Measurements from ENCODE around the gene ICOS.

The ICOS gene

GRCh38 chr2:204005940-204006721, 69.6 kb downstream of the ICOS start:
- no peak for TF ChIP-seq ZFX (IDR thresholded peaks at IDR 0.05; ENCODE audit: borderline replicate concordance)
- TF ChIP-seq, protein P1, sequence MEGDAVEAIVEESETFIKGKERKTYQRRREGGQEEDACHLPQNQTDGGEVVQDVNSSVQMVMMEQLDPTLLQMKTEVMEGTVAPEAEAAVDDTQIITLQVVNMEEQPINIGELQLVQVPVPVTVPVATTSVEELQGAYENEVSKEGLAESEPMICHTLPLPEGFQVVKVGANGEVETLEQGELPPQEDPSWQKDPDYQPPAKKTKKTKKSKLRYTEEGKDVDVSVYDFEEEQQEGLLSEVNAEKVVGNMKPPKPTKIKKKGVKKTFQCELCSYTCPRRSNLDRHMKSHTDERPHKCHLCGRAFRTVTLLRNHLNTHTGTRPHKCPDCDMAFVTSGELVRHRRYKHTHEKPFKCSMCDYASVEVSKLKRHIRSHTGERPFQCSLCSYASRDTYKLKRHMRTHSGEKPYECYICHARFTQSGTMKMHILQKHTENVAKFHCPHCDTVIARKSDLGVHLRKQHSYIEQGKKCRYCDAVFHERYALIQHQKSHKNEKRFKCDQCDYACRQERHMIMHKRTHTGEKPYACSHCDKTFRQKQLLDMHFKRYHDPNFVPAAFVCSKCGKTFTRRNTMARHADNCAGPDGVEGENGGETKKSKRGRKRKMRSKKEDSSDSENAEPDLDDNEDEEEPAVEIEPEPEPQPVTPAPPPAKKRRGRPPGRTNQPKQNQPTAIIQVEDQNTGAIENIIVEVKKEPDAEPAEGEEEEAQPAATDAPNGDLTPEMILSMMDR (IDR thresholded peaks at IDR 0.05): no peak
- H3K27ac ChIP-seq: no peak overlapping the region

GRCh38 chr2:204008352-204008751, 71.8 kb downstream of the ICOS start:
- no peak overlapping the region for H3K27ac ChIP-seq
- TF ChIP-seq, protein P1 (IDR thresholded peaks at IDR 0.05): no peak
- no peak for TF ChIP-seq ZFX (IDR thresholded peaks at IDR 0.05; ENCODE audit: borderline replicate concordance)

GRCh38 chr2:204010628-204011560, 74.3 kb downstream of the ICOS start:
- H3K27ac ChIP-seq: peak overlapping the region; percentile 90
- TF ChIP-seq, protein P1 (IDR thresholded peaks at IDR 0.05): no peak
- TF ChIP-seq ZFX (IDR thresholded peaks at IDR 0.05; ENCODE audit: borderline replicate concordance): no peak

Measured in 22Rv1 (cell line).